HG02571 (cell line): ENCODE data around the gene RAB11FIP3.

Source experiments
- ATAC-seq: cut with Tn5 transposase; IDR thresholded peaks from one replicate; pipeline ENCODE4 v1.9.1; 2021; ENCODE audit warnings: mild to moderate bottlenecking, moderate library complexity; ENCODE audit not compliant: unreplicated experiment

The RAB11FIP3 gene

DNA sequence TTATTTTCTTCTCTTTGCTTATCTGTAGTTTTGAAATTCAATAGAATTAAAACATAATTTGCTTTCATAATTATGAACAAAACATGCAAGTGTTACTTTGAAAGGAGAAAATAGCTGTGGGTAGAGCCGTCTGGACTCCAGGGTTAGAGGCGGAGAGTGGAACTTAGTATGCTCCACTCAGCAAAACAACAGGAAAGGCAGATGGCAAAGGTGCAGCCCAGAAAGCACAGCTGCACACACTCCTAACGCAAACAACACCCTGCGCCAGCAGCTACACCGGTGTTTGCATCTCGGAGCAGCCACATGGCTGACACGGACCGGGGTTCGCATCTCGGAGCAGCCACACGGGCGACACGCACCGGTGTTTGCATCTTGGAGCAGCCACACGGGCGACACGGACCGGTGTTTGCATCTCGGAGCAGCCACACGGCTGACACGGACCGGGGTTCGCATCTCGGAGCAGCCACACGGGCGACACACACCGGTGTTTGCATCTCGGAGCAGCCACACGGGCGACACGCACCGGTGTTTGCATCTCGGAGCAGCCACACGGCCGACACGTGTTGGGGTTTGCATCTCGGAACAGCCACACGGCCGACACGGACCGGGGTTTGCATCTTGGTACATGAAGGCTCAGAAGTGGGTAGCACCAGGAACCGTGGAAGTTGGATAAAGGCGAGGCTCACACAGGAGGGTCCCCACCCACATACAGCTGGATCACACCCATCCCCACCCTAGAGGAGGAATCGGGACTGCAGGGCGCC lies 89.9 kb downstream of the RAB11FIP3 start:
- ATAC-seq: no peak

DNA sequence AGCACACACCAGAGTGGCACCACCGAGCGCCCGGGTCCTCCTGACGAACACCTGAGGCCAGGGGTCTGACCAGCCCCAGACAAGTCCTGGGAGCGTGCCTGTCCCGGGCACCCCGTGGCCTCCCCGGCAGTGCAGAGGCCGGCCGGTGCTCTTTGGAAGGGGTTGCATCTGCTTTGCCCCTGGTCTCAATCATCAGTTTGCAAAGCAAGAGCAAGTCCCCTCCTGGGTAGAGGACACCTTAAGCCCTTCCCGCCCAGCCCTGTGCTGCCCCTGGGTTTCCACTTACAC lies 90.4 kb downstream of the RAB11FIP3 start:
- ATAC-seq: no peak

DNA sequence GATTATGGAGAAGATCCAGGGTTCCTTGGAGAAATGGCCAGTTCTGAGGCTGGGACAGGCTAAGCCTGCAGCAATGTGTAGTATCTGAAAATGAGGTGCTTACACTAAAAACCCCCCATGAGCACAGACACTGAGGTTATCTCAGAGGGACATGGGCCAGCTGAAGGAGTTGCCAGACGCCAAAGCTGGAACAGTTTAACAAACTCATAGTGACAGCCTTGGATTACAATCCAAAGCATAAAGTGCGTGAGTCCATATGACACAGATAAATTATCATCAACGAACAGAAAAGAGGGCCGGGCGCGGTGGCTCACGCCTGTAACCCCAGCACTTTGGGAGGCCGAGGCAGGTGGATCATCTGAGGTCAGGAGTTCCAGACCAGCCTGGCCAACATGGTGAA lies 90.9 kb downstream of the RAB11FIP3 start:
- ATAC-seq: no peak

DNA sequence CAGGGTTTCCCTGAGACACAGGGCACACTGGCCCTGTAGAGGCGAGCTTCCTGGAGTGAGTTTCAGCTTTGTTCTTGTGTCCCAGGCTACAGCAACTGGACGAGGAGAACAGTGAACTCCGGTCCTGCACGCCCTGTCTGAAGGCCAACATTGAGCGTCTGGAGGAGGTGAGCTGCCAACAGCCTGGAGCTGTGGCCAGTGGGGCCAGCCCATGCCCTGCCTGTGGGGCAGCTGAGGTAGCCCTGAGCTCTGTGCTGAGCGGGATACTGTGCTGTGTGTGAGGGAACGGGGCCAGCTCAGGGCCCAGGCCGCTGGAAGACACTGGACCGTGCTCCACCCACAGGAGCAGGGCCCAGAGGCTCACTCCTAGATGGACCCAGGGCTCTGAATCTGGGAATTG lies 93.4 kb downstream of the RAB11FIP3 start:
- no peak for ATAC-seq

DNA sequence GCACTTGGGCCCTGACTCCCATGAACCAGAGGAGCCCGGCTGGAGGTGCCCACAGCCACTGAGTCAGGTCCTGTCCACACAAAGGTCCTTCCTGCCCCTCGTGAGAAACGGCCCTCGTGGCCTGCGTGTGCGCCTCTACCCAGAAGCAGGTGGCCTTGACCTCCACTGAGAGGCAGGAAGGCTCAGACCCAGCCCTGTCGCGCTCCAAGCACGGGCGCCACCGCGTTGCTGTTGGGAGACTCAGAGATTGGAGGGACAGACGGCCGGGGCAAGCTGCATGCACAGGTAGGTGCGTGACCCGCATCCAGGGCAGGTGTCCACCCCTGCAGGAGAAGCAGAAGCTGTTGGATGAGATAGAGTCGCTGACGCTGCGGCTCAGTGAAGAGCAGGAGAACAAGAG lies 94.0 kb downstream of the RAB11FIP3 start:
- ATAC-seq: no peak

DNA sequence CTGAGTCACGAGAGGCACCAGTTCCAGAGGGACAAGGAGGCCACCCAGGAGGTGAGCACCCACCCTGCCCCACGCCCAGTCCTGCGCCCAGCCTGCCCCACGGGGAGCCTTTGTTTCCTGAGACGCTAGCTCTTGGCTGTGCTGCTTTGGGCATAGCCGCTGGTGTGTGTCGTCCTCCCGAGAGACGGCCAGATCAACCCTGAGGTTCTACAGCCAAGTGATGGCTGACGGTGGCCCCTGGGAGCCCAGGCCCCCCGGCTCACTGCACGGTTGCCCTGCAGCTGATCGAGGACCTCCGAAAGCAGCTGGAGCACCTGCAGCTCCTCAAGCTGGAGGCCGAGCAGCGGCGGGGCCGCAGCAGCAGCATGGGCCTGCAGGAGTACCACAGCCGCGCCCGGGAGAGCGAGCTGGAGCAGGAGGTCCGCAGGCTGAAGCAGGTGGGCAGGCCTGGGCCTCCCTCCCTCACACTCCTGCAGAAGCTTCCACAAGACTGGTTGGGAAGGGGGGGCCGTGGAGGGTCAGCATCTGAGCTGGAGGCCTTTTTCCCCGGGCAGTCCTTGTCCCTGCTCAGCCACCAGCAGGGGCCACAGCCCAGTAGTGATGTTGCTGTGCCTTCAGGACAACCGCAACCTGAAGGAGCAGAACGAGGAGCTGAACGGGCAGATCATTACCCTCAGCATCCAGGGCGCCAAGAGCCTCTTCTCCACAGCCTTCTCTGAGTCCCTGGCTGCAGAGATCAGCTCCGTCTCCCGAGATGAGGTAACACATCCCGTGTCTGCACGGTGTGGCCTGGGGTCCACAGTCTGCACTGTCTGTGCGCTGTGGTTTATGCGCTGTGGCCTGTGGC lies 94.6 kb downstream of the RAB11FIP3 start:
- ATAC-seq: no peak

DNA sequence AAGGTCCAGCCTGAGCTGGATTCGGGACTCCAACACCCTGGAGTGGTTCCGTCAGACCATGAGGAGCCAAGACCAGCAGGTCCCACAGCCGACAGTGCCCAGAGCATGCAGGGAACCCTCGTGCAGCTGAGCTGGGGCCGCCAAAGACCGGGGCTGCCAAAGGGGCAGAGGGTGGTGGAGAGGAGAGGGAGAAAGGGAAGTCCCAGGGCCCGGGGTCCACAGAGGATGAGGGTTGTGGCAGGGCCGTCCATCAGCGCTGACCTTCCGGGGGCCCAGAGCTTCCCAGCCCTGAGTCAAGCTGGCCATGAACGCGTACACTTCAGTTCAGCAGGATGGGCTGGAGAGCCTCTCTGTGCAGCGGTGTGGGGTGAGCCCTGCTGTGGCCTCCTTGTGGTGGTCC lies 95.4 kb downstream of the RAB11FIP3 start:
- no peak for ATAC-seq

DNA sequence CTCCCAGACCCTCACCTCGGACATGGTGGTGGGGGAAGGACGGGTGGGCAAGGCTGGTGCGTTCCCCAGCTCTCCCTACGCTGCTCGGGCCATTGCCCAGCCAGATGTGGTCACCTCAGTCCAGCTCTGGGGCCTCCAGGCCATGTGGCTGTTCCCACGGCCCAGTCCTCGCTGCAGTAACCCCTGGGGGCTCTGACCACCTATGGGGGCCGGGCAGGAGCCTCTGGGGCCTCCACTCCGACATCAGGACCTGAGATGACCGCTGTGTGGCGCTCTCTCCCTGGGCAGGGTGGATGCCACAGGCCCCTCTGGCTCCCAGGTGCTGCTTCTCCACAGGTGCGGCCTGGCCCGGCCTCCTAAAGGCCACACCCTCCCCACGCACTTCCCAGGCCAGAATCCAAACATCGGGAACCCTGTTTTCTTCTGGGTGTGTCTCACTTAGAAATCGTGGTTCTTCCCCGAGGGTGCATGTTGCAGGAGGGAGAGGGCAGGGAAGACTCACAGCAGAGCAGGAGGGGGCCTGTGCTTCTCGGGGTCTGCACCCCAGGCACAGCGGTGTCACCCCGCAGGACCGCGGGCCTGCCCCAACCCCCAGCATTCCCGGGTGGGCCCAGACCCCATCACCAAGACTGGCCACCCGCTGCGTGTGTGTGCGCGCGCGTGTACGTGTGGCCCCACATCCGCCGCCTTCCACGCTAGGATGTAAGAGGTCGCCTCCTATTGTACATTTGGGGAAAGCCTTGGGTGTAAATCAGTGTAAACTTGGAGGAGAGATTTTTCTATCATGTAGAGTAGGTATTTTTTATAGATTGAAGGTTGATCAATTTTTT lies 96.1 kb downstream of the RAB11FIP3 start:
- ATAC-seq: no peak

DNA sequence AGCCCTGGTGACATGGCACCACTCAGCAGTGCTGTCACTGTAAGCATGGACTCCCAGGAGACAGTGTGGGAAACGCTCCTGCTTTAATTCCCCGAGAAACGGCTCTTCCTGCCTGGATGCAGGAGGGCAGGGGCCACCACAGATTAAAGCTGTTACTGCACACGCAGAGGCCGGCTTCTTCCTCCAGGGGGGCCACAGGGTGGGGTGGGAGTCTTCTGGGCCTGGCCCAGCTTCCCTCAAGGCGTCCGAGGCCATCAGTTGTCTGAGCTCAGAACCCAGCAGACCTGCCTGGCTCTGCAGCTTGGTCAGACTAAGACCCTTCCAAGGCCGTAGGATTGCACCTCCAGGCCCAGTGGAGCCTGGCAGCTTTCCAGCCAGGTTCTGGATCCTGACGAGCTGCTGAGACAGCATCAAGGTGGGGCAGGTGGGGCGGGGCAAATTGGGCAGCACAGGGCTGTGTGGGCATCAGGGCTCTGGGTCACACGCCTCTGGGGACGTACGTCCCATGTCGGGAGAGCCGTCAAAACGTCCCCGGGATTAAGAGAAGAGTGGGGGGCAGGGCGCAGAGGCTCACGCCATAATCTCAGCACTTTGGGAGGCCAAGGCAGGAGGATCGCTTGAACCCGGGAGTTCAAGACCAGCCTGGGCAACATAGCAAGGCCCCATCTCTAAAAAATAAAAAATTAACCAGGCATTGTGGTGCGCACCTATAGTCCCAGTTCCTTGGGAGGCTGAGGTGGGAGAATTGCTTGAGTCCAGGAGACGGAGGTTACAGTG lies 97.1 kb downstream of the RAB11FIP3 start:
- ATAC-seq: no peak

DNA sequence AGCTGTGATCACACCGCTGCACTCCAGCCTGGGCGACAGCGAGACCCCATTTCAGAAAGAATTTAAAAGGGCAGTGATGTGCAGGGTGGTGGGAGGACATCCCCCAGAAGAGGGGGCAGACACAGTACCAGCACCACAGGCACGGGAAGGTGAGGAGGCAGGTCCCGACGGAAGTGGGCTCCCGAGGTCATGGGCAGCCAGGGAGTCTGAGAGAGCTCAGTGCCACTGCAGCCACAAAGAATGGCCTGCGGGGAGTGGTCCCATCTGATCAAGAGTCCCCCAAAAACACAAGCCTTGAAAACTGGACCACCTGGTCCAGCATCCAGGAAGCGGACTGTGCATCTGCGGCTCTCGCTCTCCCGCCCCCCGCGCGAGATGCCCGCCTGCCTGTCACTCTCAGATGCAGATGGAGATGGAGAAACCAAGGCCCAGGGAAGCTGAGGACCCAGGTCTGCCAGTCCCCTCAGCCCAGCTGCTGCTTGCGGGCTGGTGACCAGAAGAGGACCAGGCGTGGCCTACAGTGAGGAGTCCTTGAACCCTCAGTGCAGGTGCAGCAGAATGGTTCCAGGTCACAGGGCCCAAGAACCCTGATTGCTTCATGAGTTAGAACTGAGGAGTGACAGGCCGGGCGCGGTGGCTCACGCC lies 97.8 kb downstream of the RAB11FIP3 start:
- no peak for ATAC-seq

DNA sequence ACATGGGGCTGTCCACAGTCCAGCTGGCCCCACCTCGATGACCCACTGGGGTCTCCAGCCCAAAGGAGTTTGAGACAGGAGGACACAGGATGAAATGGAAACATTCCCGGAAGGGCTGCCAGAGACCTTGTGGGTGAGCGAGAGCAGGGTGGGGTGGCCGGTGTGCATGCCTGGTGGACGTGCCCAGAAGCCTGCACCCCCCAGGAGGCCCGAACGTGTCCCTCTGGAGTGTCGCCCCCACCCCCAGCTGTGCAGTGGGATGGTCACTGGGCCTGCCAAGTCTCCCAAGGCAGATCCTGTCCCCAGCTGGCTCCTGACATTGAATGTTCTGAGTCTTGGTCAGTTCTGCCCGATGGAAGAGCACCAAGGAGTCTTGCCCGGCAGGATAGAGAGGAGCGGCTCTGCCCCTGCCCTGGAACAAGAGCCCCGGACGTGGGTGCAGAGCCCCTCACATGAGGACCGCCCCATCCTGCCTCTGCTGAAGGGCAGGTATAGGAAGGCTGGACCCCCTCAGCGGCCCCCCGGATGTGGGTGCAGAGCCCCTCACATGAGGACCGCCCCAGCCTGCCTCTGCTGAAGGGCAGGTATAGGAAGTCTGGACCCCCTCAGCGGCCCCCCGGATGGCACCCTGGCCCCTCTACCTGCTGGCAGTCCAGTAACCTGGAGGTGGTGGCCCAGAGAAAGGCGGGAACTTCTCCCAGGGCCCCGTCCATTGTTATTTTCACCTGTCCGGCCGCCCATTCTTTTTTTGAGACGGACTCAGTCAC lies 99.0 kb downstream of the RAB11FIP3 start:
- ATAC-seq: no peak

DNA sequence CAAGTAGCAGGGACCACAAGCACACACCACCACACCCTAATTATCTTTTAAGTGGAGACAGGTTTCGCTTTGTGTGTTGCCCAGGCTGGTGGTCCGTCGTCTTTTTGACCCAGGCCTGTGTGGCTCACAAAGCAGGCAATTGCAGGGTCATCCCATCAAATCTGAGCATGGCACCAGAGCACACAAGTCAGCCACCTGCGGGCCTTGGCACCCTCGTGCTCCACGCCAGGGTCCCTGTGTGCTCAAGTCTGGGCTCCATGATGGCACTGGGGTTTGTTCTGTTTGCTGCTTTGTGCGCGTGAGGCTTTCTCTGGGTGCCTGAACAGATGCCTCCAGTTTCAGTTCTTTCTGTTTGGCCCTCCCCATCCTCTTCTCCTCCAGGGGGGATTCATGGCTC lies 99.7 kb downstream of the RAB11FIP3 start:
- ATAC-seq: no peak

DNA sequence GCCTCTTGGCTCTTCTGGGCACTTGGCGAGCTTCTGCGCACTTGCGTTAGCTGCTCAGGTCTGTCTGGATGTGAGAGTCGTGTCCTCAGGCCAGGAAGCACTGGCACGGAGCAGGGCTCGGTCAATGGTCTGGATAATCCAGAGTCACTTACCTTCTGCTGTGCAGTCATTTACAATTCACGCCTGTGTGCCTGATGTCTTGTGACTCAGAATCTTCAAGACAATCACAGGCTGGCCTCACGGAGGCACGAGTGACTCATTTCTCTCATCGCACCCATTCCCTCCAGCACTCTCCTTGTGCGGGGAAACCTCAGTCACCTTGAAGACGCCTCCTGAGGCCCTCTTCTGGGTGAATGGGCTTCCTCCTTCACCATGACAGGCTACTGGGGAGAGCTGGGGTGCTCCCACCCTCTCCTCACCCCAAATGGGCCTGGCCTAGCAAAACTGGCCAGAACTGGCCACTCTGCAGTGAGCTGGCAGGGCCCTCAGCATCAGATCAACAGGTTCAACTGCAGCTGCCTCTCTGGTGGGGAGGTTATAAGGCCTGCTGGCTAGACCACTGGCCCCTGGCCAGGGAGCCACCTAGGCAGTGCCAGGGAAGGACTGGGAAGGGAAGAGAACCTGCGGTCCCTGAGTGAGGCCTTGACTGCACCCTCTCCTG lies 100.2 kb downstream of the RAB11FIP3 start:
- ATAC-seq: no peak

DNA sequence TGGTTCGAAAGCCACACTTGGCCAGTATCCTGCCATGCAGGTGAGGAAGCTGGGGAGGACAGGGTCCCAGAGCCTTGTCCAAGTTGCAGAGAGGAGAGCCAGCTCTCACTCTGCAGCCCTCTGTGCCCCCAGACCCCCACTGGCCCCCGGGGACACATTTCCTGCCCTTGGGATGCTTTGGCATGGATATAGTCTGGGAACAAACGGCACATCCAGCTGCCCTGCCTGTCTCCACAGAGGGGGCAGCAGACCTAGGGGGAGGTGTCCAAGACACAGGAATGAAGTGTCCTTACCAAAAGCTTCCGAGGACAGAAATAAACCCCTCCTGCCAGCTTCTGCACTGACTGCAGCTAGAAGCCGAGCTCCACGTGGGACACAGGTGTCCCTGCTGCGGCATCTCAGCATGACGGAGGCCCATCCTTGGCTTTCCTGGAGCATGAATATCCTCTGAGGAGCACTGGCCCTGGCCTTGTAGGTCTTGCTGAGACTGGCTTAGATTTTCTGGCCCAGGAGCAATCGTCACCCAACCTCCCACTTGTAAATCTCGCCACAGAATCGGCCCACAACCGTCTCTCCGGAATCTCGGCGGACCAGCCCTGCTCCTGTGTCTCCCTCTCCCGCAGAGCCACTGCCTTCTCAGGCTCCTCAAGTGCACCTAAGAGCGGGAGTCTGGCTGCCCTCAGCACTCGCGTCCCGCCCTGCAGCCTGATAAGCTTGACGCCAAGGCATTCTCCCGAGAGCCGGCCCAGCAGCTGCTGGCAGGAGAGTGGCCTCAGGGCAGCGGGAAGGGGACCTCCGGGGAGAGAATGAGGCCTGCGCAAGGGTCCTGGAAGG lies 100.9 kb downstream of the RAB11FIP3 start:
- ATAC-seq: peak; percentile 2

DNA sequence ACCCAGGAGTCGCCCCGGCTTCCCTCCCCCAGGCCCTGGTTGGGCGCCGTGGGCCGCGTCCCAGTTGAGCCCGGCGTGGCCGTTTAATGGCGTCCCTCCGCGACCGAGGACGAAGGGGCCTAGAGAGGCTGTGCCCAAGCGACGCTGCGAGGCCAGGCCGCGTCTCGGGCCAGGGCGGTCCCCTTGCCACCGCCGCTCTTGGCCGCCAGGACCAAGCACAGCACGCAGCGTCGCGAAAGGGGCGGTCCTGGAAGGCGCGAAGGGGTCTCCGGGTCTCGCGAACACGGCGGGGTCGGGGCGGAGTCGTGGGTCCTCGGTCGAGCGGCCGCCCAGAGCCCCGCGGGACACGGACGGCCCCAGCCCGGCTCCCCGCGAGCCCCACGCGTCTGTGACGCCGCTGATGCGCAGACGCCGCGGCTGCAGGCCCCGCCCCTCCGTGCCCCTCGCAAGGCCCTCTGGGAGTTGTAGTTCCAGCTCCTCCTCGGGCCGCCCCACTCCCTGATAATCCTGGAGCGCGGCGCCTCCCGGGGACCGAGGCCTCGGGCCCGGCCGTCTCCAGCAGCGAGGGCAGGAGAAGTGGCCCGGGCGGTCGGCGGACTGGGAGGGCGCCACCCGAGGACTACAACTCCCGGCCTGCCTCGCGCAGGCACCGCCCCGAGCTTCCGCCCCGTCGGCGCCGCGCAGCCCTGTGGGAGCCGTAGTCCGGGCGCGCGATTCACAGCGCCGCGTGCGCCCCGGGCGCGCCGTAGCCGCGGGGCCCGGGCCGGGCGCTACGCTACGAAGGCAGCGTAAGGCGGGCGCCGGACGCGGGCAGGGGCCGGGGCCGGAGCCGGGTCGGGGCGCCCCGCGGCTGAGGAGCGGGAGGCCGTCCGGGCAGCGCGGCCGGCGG lies 101.8 kb downstream of the RAB11FIP3 start, which contains the start of gene CAPN15:
CAPN15 (plus strand) TSS at position 698 of the 889 bp plus-strand sequence. CDS start 19,127 bp downstream, outside the sequence.
- ATAC-seq: peak; percentile 54

DNA sequence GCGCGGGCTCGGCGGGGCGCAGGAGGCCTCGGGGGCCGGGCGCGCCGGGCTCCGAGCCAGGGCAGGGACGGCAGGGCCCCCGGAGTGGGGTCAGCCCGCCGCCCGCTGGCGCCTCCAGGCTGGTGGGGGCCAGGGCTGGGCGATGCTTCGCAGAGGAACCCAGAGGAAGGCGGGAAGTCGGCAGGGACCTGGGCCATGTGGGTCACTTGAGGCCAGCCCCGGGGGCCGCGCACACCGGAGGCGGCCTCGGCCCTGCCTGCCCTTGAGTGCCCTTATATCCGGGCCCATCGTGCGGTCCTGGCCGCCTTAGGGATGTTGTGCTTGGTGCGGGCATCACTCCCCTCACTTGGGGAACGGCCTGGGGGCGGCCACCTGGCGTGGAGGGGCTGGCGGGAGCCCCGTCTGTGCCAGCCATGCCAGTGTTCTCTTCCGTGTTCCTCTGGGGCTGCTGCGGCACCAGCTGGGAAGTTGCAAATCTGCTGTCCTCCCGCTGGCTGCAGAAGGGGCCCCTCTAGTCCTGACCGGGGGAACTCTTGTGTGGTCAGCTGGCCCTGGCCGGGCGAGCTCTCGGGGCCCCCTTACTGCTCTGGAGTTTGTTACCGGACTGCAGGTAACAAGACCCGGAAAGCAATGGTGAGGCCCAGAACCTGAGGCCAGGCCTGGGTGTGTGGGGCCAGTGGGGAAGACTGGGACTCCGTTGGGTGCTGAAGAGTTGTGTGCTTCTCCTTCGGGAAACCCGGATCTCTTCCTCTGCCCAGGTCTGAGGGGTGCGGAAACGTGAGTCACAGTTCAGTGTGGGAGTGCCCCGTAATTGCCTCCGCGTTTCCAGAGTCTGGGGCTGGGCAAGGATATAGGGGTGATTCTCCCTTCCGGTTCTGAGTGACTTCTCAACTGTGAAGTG lies 102.9 kb downstream of the RAB11FIP3 start:
- no peak for ATAC-seq
